ENCODE results near the gene UTF1. TPM values are rescaled to one million over a fixed set of nuclear protein-coding genes. Genes with fewer than 3 reads are reported as not detected.

Gene UTF1
- total and polyA plus RNA-seq, 11 donors = not detected

DNA sequence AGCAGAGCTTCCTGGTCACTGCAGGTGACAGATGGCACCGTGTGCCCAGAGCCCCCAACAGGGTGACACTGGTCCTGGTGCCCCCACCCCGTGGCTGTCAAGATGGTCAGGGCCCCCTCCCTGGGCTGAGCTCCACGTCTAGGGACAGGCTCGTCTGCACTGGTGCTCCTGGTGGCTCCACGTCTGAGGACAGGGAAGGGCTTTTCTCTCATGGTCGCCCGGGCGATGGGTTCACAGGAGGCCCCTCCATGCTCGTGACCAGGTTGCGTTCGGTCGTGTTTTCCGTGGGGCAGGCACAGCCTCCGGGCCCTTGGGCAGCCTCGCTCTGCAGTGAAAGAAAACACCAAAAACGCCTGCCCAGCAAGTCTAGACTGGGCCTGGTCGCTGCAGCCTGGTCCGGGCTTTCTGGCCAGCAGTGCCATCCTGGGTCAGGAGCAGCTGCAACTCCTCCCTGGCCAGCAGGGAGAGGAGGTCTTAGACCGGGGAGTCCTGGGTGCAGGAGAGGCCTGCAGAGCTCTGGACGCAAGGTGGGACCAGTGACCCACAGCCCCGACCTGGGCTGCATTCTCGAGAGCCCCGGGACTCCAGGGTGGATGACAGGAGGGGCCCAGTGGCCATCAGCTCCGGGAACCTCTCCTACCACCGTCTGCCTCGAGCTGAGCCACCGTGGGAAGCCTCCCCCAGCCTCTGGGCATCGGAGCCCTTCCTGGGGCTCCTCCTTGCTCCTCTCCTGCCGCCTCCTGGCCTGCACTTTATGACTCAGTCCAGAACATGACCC is 27.9 kb upstream of the UTF1 start:
- TF ChIP-seq, protein P1, sequence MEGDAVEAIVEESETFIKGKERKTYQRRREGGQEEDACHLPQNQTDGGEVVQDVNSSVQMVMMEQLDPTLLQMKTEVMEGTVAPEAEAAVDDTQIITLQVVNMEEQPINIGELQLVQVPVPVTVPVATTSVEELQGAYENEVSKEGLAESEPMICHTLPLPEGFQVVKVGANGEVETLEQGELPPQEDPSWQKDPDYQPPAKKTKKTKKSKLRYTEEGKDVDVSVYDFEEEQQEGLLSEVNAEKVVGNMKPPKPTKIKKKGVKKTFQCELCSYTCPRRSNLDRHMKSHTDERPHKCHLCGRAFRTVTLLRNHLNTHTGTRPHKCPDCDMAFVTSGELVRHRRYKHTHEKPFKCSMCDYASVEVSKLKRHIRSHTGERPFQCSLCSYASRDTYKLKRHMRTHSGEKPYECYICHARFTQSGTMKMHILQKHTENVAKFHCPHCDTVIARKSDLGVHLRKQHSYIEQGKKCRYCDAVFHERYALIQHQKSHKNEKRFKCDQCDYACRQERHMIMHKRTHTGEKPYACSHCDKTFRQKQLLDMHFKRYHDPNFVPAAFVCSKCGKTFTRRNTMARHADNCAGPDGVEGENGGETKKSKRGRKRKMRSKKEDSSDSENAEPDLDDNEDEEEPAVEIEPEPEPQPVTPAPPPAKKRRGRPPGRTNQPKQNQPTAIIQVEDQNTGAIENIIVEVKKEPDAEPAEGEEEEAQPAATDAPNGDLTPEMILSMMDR (IDR thresholded peaks at IDR 0.05) = no peak
- TF ChIP-seq POLR2A (IDR thresholded peaks at IDR 0.05) = no peak
- intact Hi-C loops (cut with DNase I) = no loop called here
- no peaks in the 10 kb centered on the region for H3K9me3 ChIP-seq
- 74 to 78% (median 77%) methylated on average over 17 to 29 of the region's 29 CpGs for WGBS, 4 donors
- no peak for ATAC-seq
- no peaks in the 10 kb centered on the region for H3K36me3 ChIP-seq
- peak in 1 of 5 donors; percentile 55 for DNase-seq
- no peaks in the 10 kb centered on the region for H3K27me3 ChIP-seq
- no peak overlapping the region for H3K4me3 ChIP-seq
- H3K4me1 ChIP-seq = no peaks in the 10 kb centered on the region
- no peak overlapping the region for H3K27ac ChIP-seq

DNA sequence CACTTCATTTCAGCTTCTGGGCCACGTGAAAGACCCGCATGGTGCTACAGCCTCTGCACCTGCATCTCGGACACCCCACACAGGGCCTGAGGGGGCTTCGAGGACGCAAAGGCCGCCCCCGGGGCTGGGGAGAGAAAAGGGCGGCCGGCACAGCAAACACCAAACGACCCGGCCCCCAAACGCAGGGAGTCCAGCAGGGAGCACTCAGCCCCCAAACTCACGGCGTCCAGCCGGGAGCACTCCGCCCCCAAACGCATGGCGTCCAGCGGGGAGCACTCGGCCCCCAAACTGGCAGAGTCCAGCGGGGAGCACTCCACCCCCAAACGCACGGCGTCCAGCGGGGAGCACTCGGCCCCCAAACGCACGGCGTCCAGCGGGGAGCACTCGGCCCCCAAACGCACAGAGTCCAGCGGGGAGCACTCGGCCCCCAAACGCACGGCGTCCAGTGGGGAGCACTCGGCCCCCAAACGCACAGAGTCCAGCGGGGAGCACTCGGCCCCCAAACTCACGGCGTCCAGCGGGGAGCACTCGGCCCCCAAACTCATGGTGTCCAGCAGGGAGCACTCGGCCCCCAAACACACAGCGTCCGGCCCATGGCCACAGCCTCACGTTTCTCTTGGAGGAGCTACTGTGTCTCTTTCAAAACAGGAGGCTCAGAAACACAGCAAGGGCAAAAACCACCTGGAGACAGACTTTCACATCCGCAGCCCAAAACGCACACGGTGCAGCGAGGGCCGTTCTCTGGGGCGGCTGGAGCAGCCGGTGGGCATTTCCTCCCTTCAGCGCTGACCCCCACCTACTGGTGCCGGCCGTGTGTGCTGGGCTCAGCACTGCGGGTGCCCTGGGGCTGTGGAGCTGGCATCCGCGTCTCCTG is 27.0 kb upstream of the UTF1 start:
- intact Hi-C loops (cut with DNase I) = no loop called here
- Histone ChIP-seq H3K36me3 (no peaks in the 10 kb centered on the region), H3K4me3 (no peak overlapping the region), H3K4me1 (no peaks in the 10 kb centered on the region), H3K27me3 (peaks cover 0 to 3% (median 0%) of the 10 kb centered on the region in 9 donors), H3K9me3 (no peaks in the 10 kb centered on the region), H3K27ac (no peak overlapping the region)
- ATAC-seq (no peak), DNase-seq (peak in 1 of 5 donors; percentile 34)
- WGBS, 4 donors = 85 to 86% (median 86%) methylated on average over 46 to 62 of the region's 62 CpGs
- TF ChIP-seq, protein P1 (IDR thresholded peaks at IDR 0.05) = no peak
- TF ChIP-seq POLR2A (IDR thresholded peaks at IDR 0.05) = no peak

DNA sequence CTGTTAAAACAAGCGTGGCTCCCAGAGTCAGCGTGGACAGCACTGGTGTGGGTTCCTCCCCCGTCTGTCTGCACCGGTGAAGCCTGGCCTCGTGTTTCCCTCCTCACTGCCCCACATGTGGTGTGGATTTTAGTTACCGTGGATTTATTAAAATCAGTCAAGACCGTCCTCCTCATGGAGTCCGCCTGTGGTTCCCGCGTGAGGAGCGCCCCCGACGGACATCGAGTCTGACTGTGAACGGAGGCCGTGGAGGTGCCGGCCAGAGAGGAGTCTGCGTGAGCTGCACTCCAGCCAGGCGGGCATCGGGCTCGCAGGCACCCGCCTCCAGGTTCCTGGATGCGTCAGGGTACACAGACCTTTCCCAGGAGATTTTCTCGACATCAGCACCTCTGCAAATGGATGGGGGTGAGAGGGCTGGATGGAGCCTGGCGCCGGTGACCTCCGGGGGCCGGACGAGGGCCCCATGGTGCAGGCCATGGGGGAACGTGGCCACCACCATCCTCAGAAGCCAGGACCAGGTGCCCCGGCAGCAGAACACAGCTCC is 26.3 kb upstream of the UTF1 start:
- no peak for ATAC-seq

More for the DNA sequence above, 26.3 kb upstream of the UTF1 start:
- Histone ChIP-seq H3K36me3 (no peaks in the 10 kb centered on the region), H3K4me3 (no peak overlapping the region), H3K27ac (no peak overlapping the region), H3K27me3 (peaks cover 0 to 3% (median 0%) of the 10 kb centered on the region in 9 donors), H3K9me3 (no peaks in the 10 kb centered on the region), H3K4me1 (no peaks in the 10 kb centered on the region)
- intact Hi-C loops (cut with DNase I) = no loop called here
- peak in 1 of 5 donors; percentile 56 for DNase-seq
- TF ChIP-seq POLR2A (IDR thresholded peaks at IDR 0.05) = no peak
- TF ChIP-seq, protein P1 (IDR thresholded peaks at IDR 0.05) = no peak
- WGBS, 4 donors = 81 to 88% (median 86%) methylated on average over 23 to 31 of the region's 31 CpGs
